Measurements from ENCODE around the gene ATP2A3.

The ATP2A3 gene

GRCh38 chr17:3964203-3965117 lies at the start of gene ATP2A3:
Gene ATP2A3 (minus strand): TSS chr17:3964437. CDS start chr17:3964291, 146 bp downstream.
- peak; percentile 40 for DNase-seq (ENCODE audit: low read depth in 1 of 2, low spot score in 1 of 2)

- no peak for DNase-seq (ENCODE audit: low read depth in 1 of 2, low spot score in 1 of 2)
Measured at GRCh38 chr17:4010754-4011153, 46.5 kb upstream of the ATP2A3 start.

- no peak for DNase-seq (ENCODE audit: low read depth in 1 of 2, low spot score in 1 of 2)
Measured at GRCh38 chr17:4009186-4009785, 45.0 kb upstream of the ATP2A3 start.

GRCh38 chr17:4008441-4009185 lies 44.4 kb upstream of the ATP2A3 start:
- no peak for DNase-seq (ENCODE audit: low read depth in 1 of 2, low spot score in 1 of 2)

GRCh38 chr17:4008082-4008435 lies 43.8 kb upstream of the ATP2A3 start:
- no peak for DNase-seq (ENCODE audit: low read depth in 1 of 2, low spot score in 1 of 2)

GRCh38 chr17:4007346-4008081 lies 43.3 kb upstream of the ATP2A3 start:
- DNase-seq (ENCODE audit: low read depth in 1 of 2, low spot score in 1 of 2) = no peak

- no peak for DNase-seq (ENCODE audit: low read depth in 1 of 2, low spot score in 1 of 2)
Measured at GRCh38 chr17:4006745-4007211, 42.5 kb upstream of the ATP2A3 start.

- DNase-seq (ENCODE audit: low read depth in 1 of 2, low spot score in 1 of 2) = no peak
Measured at GRCh38 chr17:4006165-4006589, 41.9 kb upstream of the ATP2A3 start.

GRCh38 chr17:4005296-4006164 lies 41.3 kb upstream of the ATP2A3 start:
- DNase-seq (ENCODE audit: low read depth in 1 of 2, low spot score in 1 of 2) = no peak

GRCh38 chr17:4004517-4005295 lies 40.5 kb upstream of the ATP2A3 start:
- peak; percentile 29 to 41 for DNase-seq (ENCODE audit: low read depth in 1 of 2, low spot score in 1 of 2)

GRCh38 chr17:4003501-4004421 lies 39.5 kb upstream of the ATP2A3 start:
- no peak for DNase-seq (ENCODE audit: low read depth in 1 of 2, low spot score in 1 of 2)

GRCh38 chr17:4003131-4003500 lies 38.9 kb upstream of the ATP2A3 start:
- no peak for DNase-seq (ENCODE audit: low read depth in 1 of 2, low spot score in 1 of 2)

- DNase-seq (ENCODE audit: low read depth in 1 of 2, low spot score in 1 of 2) = no peak
Measured at GRCh38 chr17:4001048-4001590, 36.9 kb upstream of the ATP2A3 start.

GRCh38 chr17:3998436-3998835 lies 34.2 kb upstream of the ATP2A3 start:
- DNase-seq (ENCODE audit: low read depth in 1 of 2, low spot score in 1 of 2) = no peak

- no peak for DNase-seq (ENCODE audit: low read depth in 1 of 2, low spot score in 1 of 2)
Measured at GRCh38 chr17:3995067-3995466, 30.8 kb upstream of the ATP2A3 start.

GRCh38 chr17:3994221-3994576 lies 30.0 kb upstream of the ATP2A3 start:
- DNase-seq (ENCODE audit: low read depth in 1 of 2, low spot score in 1 of 2) = no peak

GRCh38 chr17:3993493-3994220 lies 29.4 kb upstream of the ATP2A3 start:
- DNase-seq (ENCODE audit: low read depth in 1 of 2, low spot score in 1 of 2) = no peak
